K562 (cell line): ENCODE results near the gene BPIFB2. TPM values are rescaled to one million over a fixed set of nuclear protein-coding genes. Genes with fewer than 3 reads are reported as not detected.

Experiments used
- ATAC-seq: fragments of 200-7000 bp; cut with Tn5 transposase; 3 replicates; pipeline ENCODE4 v1.9.1; 2020; ENCODE audit warnings: moderate library complexity
- BruUV-seq: library from RNA; stranded (reverse); fragments of 400-500 nt; replicated peaks from 2 replicates; lab custom pipeline; 2021; lab: Mats Ljungman, UMichigan
- CTCF ChIA-PET: fragments of 300-600 bp; formaldehyde crosslinking; extraction: SDS; loops from one replicate; lab custom pipeline; 2021; ENCODE audit warnings: low intra/inter-chr PET ratio; lab: Yijun Ruan, JAX
- POLR2A ChIA-PET: fragments of 300-600, 350-650 bp; sonication (Branson Sonifier 250); formaldehyde crosslinking; extraction: SDS; loops from one replicate; lab custom pipeline; 2021; ENCODE audit warnings: antibody characterized with exemption, inconsistent platforms; lab: Yijun Ruan, JAX
- DNase-seq, 4 experiments: peaks; one replicate each; pipeline versions ENCODE4 v3.0.0 to v3.0.0-alpha.2; 2011 to 2018; ENCODE audit warnings: low spot score in 3 of 4, mixed read lengths in 3 of 4; ENCODE audit errors: extremely low read depth in 1 of 4
- FAIRE-seq: peaks from 2 replicates; lab custom pipeline; 2011; peaks lifted over from hg19 to GRCh38; lab: Jason Lieb, UNC
- H2AFZ ChIP-seq: 2 replicates; pipeline ENCODE4 v1.6.0; 2011; ENCODE audit warnings: low read depth, low read length, control low read depth, inconsistent platforms
- H3K27ac ChIP-seq: fragments of 200-600 bp; 3 replicates; pipeline ENCODE4 v1.8.0; 2011; ENCODE audit warnings: low read depth, mild to moderate bottlenecking, control low read depth, inconsistent platforms, low read length, moderate library complexity, mixed read lengths; ENCODE audit errors: extremely low read depth
- H3K27me3 ChIP-seq, 2 experiments: fragments of 300-600 bp in 1 of 2; 2 replicates in 1 of 2; 3 replicates in 1 of 2; pipeline versions ENCODE4 v1.6.0 to v1.8.0; 2011; ENCODE audit warnings: inconsistent platforms in 2 of 2, low read length in 2 of 2, mild to moderate bottlenecking in 1 of 2, mixed read lengths in 1 of 2, moderate library complexity in 1 of 2; ENCODE audit not compliant: control insufficient read depth in 2 of 2, insufficient read depth in 2 of 2
- H3K36me3 ChIP-seq: fragments of 300-600 bp; 3 replicates; pipeline ENCODE4 v1.8.0; 2011; ENCODE audit warnings: mild to moderate bottlenecking, low read length, inconsistent platforms; ENCODE audit not compliant: control insufficient read depth, insufficient read depth
- H3K4me1 ChIP-seq, 2 experiments: fragments of 200-600 bp in 1 of 2; replicated peaks in 1 of 2; 2 replicates in 1 of 2; 3 replicates in 1 of 2; pipeline versions ENCODE4 v1.5.1 to v1.8.0; 2011; ENCODE audit warnings: inconsistent platforms in 2 of 2, low read length in 2 of 2, mild to moderate bottlenecking in 1 of 2, mixed read lengths in 1 of 2, moderate library complexity in 1 of 2; ENCODE audit not compliant: control insufficient read depth in 2 of 2, insufficient read depth in 2 of 2
- H3K4me2 ChIP-seq: 2 replicates; pipeline ENCODE4 v1.6.1; 2011; ENCODE audit warnings: low read length, control low read depth, inconsistent platforms, mixed read lengths; ENCODE audit not compliant: insufficient read depth
- H3K4me3 ChIP-seq: fragments of 200-600 bp; sonication (generic), shearing (Covaris generic); 2 replicates; pipeline ENCODE4 v1.5.1; 2016; ENCODE audit warnings: control low read depth, inconsistent platforms
- H3K79me2 ChIP-seq: fragments of 200-600 bp; 3 replicates; pipeline ENCODE4 v1.8.0; 2011; ENCODE audit warnings: low read length, inconsistent platforms; ENCODE audit not compliant: control insufficient read depth, insufficient read depth
- H3K9ac ChIP-seq, 2 experiments: 2 replicates each; pipeline versions ENCODE4 v1.6.0 to v1.6.1; 2011; ENCODE audit warnings: low read depth in 2 of 2, low read length in 2 of 2, control low read depth in 1 of 2, inconsistent platforms in 1 of 2, mild to moderate bottlenecking in 1 of 2, mixed read lengths in 1 of 2; ENCODE audit not compliant: insufficient read depth in 1 of 2
- H3K9me1 ChIP-seq: one replicate; pipeline ENCODE4 v1.6.0; 2011; ENCODE audit warnings: inconsistent platforms, mild to moderate bottlenecking, low read length, moderate library complexity; ENCODE audit not compliant: control insufficient read depth, insufficient read depth
- H3K9me3 ChIP-seq: replicated peaks from 2 replicates; pipeline ENCODE4 v1.5.1; 2011; ENCODE audit warnings: low read depth, low read length, inconsistent platforms; ENCODE audit not compliant: control insufficient read depth, insufficient read depth
- H4K20me1 ChIP-seq: replicated peaks from 2 replicates; pipeline ENCODE4 v1.6.1; 2011; ENCODE audit warnings: low read length, inconsistent platforms, mixed read lengths; ENCODE audit not compliant: control insufficient read depth, insufficient read depth
- CCNT2 ChIP-seq: IDR thresholded peaks from 2 replicates; pipeline ENCODE4 v1.6.1; 2011; ENCODE audit warnings: borderline replicate concordance, low read depth, mild to moderate bottlenecking, moderate library complexity, mixed read lengths, low read length; ENCODE audit not compliant: insufficient read length; ENCODE audit errors: extremely low read depth
- DNMT1 ChIP-seq: fragments of 450-650 bp; IDR thresholded peaks from 2 replicates; pipeline ENCODE4 v1.6.1; 2016; ENCODE audit warnings: antibody characterized with exemption, mild to moderate bottlenecking
- HDAC2 ChIP-seq: fragments of 450-650 bp; IDR thresholded peaks from 2 replicates; pipeline ENCODE4 v1.6.1; 2016; ENCODE audit warnings: mild to moderate bottlenecking
- HDAC6 ChIP-seq: IDR thresholded peaks from 2 replicates; pipeline ENCODE4 v1.6.1; 2012; ENCODE audit warnings: low read depth, mild to moderate bottlenecking, control low read depth, inconsistent platforms, low read length, moderate library complexity
- NRF1 ChIP-seq, 2 experiments: fragments of 450-650 bp; IDR thresholded peaks in 1 of 2; conservative IDR thresholded peaks in 1 of 2; 2 replicates each; pipeline ENCODE4 v1.6.1; 2014; ENCODE audit warnings: mild to moderate bottlenecking in 2 of 2
- WGBS: fragments of 100-300 bp; shearing (Covaris generic); methylation state at CpG from one replicate; pipeline ENCODE4 v1.1.6; 2016; ENCODE audit warnings: low coverage, mixed read lengths; ENCODE audit not compliant: insufficient coverage; ENCODE audit errors: missing lambda C conversion rate; 5-methylcytosine and 5-hydroxymethylcytosine counted together
- in situ Hi-C: fragments of 300-500 bp; cut with MboI; formaldehyde crosslinking; loops from 4 replicates; pipeline ENCODE4 v1.15.0; 2018; ENCODE audit warnings: inconsistent platforms, mixed read lengths
- intact Hi-C: fragments of 100-400 bp; cut with micrococcal nuclease; formaldehyde crosslinking; loops from 2 replicates; pipeline ENCODE4 v1.14.2; 2022
- polyA plus RNA-seq, 8 experiments: library from polyadenylated mRNA; depleted of rRNA in 4 of 8; stranded (reverse) in 5 of 8; unstranded in 3 of 8; fragments of >200 nt; fragmentation: Nextera tagmentation in 2 of 8; fragmentation: Illumina TruSeq in 1 of 8; extraction: Ambion mirVana in 2 of 8; extraction: Trizol in 1 of 8; gene quantifications; 2 replicates each; pipeline versions ENCODE4 v1.2.1 to v1.2.3, GENCODE V29; 2011 to 2014; ENCODE audit warnings: inconsistent platforms in 1 of 8, missing spikeins in 1 of 8
- total RNA-seq, 7 experiments: library from RNA; depleted of rRNA in 6 of 7; stranded (reverse); fragments of >200 nt in 6 of 7; fragmentation: Illumina TruSeq in 2 of 7; extraction: Trizol in 2 of 7; gene quantifications; 2 replicates each; pipeline versions ENCODE4 v1.2.1 to v1.2.3, GENCODE V29; 2011 to 2021; ENCODE audit warnings: low replicate concordance in 1 of 7
- TF ChIP-seq, protein P1 (sequence below): fragments of 450-650 bp; IDR thresholded peaks from 2 replicates; pipeline ENCODE4 v1.6.1; 2016
- TF ChIP-seq, protein P2 (sequence below), 2 experiments: fragments of 450-650 bp in 1 of 2; sonication (generic) in 1 of 2; formaldehyde crosslinking in 1 of 2; IDR thresholded peaks in 1 of 2; conservative IDR thresholded peaks in 1 of 2; 2 replicates each; pipeline versions ENCODE4 v1.6.1 to v1.8.1; 2016 to 2023; ENCODE audit warnings: mild to moderate bottlenecking in 2 of 2, moderate library complexity in 2 of 2, inconsistent platforms in 1 of 2, missing genetic modification reagents in 1 of 2

BPIFB2 gene
- total and polyA plus RNA-seq, 9 of the 15 experiments (the other 6 are each of a cell fraction or from before 2014, with no cell fraction given), result not detected

DNA sequence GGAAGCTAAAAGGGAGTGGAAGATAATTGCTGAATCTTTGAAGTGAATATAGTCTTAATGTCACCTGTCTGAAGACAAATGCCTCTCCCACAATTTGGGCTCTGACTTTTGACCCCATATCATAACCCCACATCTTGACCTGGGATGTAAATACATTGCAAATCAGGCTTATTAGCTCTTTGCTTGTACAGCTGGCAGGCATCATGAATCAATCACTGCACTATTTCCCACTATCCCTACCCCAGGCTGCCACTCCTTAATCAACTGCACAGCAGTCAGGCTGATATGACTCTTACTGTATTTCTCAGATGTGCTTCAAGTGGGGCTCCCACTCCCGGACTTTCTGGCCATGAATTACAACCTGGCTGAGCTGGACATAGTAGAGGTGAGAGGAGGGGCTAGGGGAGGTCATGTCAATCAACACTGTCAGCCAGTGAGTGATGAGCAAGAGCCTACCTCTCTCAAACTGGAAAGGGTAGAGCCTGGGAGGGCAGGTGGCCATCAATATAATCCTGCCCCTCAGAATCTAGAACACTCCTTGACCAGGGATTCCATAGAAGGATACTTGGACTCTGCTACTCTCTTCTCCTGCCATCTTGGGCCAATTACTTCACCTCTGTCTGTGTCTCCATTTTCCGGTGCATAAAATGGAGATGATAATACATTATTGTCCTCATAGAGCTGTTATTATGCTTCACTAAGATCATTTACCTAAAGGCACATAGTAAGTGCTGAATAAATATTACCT is 35.7 kb downstream of the BPIFB2 start:
- WGBS, result 4% methylated on average over 2 of the region's 2 CpGs
- Histone ChIP-seq H3K9ac (no peak overlapping the region), H4K20me1 (no peaks in the 10 kb centered on the region), H3K27ac (no peak overlapping the region), H3K9me1 (no peaks in the 10 kb centered on the region), H3K4me3 (no peak overlapping the region), H3K36me3 (no peaks in the 10 kb centered on the region), H3K9me3 (no peaks in the 10 kb centered on the region; the same call in none of the 2 replicates), H2AFZ (no peak overlapping the region), H3K27me3 (peaks cover 0 to 19% of the 10 kb centered on the region in 2 experiments; a peak in 2 of 5 replicates), H3K4me1 (no peaks in the 10 kb centered on the region), H3K4me2 (no peak overlapping the region), H3K79me2 (no peaks in the 10 kb centered on the region)
- FAIRE-seq (no peak), DNase-seq (no peak), ATAC-seq (no peak)
- intact Hi-C loops, result no loop called here
- no TSS peak for BruUV-seq
- TF ChIP-seq, protein P1, sequence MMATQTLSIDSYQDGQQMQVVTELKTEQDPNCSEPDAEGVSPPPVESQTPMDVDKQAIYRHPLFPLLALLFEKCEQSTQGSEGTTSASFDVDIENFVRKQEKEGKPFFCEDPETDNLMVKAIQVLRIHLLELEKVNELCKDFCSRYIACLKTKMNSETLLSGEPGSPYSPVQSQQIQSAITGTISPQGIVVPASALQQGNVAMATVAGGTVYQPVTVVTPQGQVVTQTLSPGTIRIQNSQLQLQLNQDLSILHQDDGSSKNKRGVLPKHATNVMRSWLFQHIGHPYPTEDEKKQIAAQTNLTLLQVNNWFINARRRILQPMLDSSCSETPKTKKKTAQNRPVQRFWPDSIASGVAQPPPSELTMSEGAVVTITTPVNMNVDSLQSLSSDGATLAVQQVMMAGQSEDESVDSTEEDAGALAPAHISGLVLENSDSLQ, result peak; percentile 28; the same call in 1 of the 2 replicates
- TF ChIP-seq DNMT1, result no peak
- TF ChIP-seq HDAC6, result no peak
- TF ChIP-seq, protein P2, sequence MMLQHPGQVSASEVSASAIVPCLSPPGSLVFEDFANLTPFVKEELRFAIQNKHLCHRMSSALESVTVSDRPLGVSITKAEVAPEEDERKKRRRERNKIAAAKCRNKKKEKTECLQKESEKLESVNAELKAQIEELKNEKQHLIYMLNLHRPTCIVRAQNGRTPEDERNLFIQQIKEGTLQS (IDR thresholded peaks at IDR 0.05), result no peak
- TF ChIP-seq, protein P2 (CRISPR knock-in tag; conservative IDR thresholded peaks at IDR 0.05), result no peak
- TF ChIP-seq CCNT2, result no peak
- TF ChIP-seq HDAC2, result no peak
- no peak for TF ChIP-seq NRF1 (conservative IDR thresholded peaks at IDR 0.05 in 1 of 2, IDR thresholded peaks at IDR 0.05 in 1 of 2)
- POLR2A ChIA-PET, result no interaction called here
- in situ Hi-C loops, result no loop called here
- CTCF ChIA-PET, result no interaction called here
